GM19467 (cell line): Measurements from ENCODE around the gene HSD17B12.

Experiments used
- ATAC-seq: cut with Tn5 transposase; IDR thresholded peaks from one replicate; pipeline ENCODE4 v1.9.1; 2021; ENCODE audit warnings: mild to moderate bottlenecking, moderate library complexity; ENCODE audit not compliant: unreplicated experiment

The HSD17B12 gene

DNA sequence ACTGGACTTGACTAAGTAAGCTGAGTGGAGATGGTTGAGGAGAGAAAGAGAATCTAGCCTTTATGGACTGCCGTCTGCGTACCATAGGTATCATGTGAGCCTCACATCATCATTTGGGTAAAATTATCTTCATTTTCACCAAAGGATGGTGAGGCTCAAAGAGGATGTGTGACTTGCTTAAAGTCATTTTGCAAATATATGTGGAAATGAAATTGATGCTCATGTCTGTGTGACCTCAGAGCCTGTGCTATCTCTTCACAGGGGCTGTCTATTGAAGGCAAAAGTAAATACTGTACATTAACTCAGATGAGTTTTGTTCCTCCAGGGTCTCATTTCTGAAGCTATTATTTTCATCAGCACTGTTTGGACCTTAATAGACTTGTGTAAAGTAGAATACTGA lies 116.8 kb downstream of the HSD17B12 start:
- no peak for ATAC-seq

- ATAC-seq, result no peak
Observed at GRCh38 chr11:43797866-43798265, 117.3 kb downstream of the HSD17B12 start.

DNA sequence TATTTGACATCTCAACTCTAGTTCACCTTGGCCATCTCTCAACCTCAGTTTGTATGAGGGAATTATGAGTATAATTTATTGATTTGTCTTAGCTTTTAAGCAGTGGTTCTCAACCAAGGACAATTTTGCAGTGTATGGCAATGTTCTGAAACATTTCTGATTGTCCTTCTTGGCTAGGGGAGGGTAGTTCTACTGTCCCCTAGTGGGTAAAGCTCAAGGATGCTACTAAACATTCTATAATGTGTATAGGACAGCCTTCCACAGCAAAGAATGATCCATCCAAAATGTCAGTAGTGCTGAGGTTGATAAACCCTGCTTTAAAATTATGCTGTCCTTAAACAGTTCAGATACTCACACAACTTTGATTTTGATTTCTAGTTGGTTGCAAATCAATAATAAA lies 122.0 kb downstream of the HSD17B12 start:
- ATAC-seq, result no peak

GRCh38 chr11:43803766-43804165 lies 123.2 kb downstream of the HSD17B12 start:
- ATAC-seq, result no peak

GRCh38 chr11:43806976-43807375 lies 126.4 kb downstream of the HSD17B12 start:
- no peak for ATAC-seq

GRCh38 chr11:43810929-43811596 lies 130.5 kb downstream of the HSD17B12 start:
- no peak for ATAC-seq

GRCh38 chr11:43812471-43812870 lies 131.9 kb downstream of the HSD17B12 start:
- no peak for ATAC-seq

GRCh38 chr11:43818220-43818619 lies 137.7 kb downstream of the HSD17B12 start:
- no peak for ATAC-seq

GRCh38 chr11:43819926-43820325 lies 139.4 kb downstream of the HSD17B12 start:
- no peak for ATAC-seq

DNA sequence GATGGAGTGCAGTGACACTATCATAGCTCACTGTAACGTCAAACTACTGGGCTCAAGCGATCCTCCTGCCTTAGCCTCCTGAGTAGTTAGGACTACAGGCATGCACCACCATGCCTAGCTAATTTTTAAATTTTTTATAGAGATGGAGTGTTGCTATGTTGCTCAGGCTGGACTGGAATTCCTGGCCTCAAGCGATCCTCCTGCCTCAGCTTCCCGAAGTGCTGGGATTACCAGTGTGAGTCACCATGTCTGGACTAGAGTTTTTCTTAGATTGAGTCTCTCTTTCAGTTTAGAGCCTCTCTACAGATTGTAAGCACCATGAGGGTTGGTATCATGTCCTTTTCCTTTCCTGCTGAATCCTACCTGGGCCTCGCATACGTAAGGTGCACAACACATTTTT lies 142.8 kb downstream of the HSD17B12 start:
- no peak for ATAC-seq

- ATAC-seq, result no peak
Observed at GRCh38 chr11:43823851-43824250, 143.3 kb downstream of the HSD17B12 start.

DNA sequence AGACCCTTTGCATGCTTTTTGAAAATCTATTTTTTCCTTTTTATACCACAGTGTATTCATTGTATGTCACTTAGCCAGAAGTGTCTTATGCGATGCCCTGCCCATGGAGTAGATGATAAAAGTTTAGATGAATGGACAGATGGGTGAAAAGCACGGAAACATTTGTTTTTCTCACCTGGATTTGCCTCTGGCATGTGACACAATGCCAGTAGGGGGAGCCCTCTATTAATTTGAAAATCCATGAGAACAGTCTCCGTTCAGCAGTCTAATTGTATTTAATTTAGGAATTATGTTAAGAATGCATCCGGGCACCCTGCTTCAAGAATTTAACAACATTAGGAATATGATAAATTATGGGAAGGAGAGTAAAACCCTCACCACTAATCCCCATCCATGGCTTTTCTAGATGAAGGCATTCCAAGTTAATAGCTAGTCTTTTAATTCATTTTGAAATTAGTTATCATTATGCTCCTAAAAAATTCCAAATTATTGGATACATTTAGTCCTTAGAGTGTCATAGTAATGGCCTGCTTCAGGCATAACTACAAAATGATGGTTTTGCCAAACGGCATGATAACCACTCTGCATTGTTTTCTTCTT lies 144.8 kb downstream of the HSD17B12 start:
- ATAC-seq, result no peak

DNA sequence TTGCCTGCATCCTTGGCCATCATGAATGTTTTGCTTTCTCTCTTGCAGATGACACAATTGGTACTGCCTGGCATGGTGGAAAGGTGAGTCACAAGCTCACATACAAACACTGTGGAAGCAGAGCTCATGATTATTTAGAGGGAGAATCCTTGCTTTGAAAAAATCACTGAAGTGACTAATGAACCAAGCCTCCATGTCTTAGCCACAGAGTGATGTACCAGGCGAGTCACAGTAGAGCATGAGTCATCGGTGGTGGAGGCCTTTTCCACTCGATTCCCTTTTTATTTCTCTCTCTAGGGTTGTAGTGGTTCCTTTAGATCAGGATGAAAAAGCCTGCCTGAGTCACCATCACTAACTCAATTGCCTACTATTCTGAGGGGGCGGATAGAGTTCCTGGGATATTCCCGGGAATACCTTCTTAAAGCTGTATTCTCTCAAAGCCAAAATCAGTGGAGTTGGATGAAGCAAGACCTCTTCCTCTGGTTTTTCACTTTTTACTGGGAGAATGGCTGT lies 150.4 kb downstream of the HSD17B12 start:
- ATAC-seq, result no peak

DNA sequence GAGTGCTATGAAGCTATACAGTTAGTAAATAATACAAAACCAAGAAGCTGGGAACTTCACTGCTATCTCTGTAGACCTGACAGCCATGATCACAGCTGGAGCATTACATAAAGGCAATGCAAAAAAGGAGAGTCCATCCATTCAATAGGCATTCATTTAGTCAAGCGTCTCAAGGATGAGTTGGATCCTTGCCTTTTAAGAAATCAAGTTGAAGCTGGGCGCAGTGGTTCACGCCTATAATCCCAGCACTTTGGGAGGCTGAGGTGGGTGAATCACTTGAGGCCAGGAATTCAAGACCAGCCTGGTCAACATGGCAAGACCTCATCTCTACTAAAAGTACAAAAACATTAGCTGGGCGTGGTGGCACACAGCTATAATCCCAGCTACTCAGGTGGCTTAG lies 152.0 kb downstream of the HSD17B12 start:
- no peak for ATAC-seq

DNA sequence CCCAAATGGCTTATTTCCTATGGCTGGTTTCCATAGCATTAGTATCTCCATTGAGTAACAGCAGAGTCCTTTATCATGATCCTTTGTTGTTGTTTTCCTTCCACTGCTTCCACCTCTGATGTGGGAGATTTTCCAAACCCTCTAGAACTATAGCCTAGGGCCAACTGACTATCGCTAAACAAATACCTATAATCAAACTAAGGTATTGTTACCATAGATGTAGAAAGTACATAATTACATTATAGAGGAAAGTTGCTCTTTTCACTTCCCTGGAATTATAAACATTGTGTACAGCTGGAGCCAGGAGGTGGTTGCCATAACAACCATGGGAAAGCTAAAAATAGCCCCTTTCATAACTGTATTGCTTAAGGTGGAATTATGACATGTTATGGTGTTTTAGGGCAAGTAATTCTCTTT lies 153.1 kb downstream of the HSD17B12 start:
- ATAC-seq, result no peak

DNA sequence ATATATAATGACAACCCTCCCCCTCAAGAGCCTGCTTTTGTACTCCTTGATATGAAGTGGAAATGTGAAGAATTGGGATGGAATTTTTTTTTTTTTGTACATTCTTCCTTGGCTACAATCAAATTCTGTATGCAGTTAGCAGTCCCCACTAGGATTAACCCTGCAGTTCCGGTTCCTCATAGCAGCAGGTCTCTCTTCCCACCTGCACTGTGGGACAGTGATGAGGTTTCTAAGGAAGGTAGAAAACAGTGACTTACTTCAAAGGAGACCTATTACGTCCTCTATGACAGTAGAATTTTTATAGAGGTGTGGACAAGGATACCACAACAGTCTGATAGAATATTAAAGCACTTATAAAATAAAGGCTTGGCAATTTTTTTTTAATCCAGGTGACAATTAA lies 153.7 kb downstream of the HSD17B12 start:
- no peak for ATAC-seq

DNA sequence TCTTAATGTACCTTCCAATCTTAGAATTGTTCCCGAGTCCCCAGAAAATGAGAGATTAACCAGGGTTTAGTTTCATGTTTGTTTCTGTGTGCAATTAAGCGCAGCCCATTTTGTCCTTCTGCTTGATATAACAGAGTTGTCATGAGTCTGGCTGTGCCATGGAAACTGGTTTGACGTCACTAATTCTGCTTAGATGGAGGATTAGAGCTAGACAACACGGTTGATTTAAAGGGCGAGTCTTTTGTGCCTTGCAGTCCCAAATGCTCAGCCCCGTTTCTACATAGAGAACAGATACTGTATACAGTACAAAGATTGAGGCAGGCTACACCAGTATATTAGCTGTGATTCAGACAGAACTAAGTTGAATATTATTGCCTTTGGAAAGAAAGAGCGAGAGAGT lies 154.6 kb downstream of the HSD17B12 start:
- ATAC-seq, result no peak

- no peak for ATAC-seq
Observed at GRCh38 chr11:43837879-43838278, 157.3 kb downstream of the HSD17B12 start.

DNA sequence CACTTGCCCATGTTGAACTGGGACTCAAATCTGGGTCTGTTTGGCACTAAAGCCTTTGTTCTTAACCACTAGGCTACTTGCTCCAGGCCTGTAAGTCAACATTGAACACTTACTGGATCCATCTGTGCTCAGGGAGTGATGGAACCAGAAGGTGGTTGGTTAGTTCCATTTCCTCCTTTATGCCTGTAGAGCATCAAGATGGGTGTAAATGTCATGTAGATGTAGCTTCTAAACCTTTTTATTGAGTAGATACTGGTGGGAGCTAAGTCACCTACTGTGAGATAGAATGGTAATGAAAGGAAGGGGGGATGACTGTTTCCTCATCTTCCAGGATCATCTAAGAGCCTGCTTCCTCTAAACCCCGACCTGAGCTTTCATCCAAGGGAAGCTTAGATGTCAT lies 161.5 kb downstream of the HSD17B12 start:
- ATAC-seq, result no peak

DNA sequence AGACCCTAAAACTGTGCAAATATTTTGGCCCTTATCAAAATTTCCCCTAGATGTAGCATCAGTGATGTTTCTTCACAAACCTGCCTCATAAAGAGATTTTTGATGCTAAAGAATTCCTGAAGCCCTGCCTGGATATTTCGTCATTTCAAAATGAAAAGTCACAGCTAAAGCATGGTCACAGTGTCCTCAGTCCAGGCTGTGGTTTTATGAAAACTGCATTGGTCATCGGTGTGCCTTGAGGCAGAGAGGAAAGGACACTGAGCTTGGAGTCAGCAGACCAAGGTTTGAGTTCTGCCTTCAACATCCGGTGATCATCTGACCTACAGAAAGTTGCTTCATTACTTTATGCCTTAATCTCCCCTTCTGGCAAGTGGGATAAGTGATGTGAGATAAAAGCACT lies 165.3 kb downstream of the HSD17B12 start:
- no peak for ATAC-seq

- ATAC-seq, result peak; percentile 86
Observed at GRCh38 chr11:43852057-43852636, 171.6 kb downstream of the HSD17B12 start.

DNA sequence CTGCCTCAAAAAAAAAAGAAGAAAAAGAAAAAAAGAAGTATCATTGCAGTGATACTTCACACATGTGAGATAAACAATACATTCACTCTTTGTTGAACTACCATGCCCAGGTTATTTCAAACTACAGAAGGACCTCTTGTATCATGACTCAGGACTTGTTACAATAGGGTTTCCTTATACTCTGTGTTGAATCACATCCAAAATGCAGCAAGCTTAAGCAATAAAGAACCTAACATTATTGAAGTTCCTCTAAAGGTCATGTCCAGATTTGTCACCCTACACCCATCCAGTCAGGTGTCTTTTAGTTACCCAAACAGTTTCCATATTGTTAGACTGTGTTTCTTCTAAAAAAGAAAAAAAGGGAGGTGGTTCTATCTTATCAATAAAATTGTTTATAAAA lies 173.2 kb downstream of the HSD17B12 start:
- no peak for ATAC-seq
